SK-N-SH treated with all-trans-retinoic acid at 6 μM for 48 hours (cell line): ENCODE measurements around the gene PNMT.

Experiments
- ATAC-seq: fragments of 200-7000 bp; cut with Tn5 transposase; 3 replicates; pipeline ENCODE4 v1.9.1; 2020; ENCODE audit warnings: mild to moderate bottlenecking, moderate library complexity
- ARNTL ChIP-seq: fragments of 450-650 bp; formaldehyde crosslinking; IDR thresholded peaks from 2 replicates; pipeline ENCODE4 v1.5.0; 2020; ENCODE audit warnings: low read depth, mild to moderate bottlenecking, moderate library complexity, borderline replicate concordance
- BACH2 ChIP-seq: fragments of 250-450 bp; sonication (Bioruptor Pico); IDR thresholded peaks from 2 replicates; pipeline ENCODE4 v1.9.0; 2021; ENCODE audit warnings: mild to moderate bottlenecking, borderline replicate concordance
- CSDC2 ChIP-seq: fragments of 250-450 bp; sonication (Bioruptor Pico); IDR thresholded peaks from 2 replicates; pipeline ENCODE4 v1.5.0; 2020; ENCODE audit warnings: mild to moderate bottlenecking, moderate library complexity
- ESRRG ChIP-seq: fragments of 250-450 bp; sonication (Bioruptor Pico); IDR thresholded peaks from 2 replicates; pipeline ENCODE4 v1.6.1; 2021; ENCODE audit warnings: mild to moderate bottlenecking
- GLIS3 ChIP-seq: fragments of 250-450 bp; sonication (Bioruptor Pico); IDR thresholded peaks from 2 replicates; pipeline ENCODE4 v1.5.0; 2020; ENCODE audit warnings: mild to moderate bottlenecking, moderate library complexity
- ISL1 ChIP-seq: fragments of 250-450 bp; sonication (Bioruptor Pico); IDR thresholded peaks from 2 replicates; pipeline ENCODE4 v2.1.2; 2022; ENCODE audit warnings: mild to moderate bottlenecking, moderate library complexity
- OSR1 ChIP-seq: fragments of 250-450 bp; sonication (Bioruptor Pico); IDR thresholded peaks from 2 replicates; pipeline ENCODE4 v1.8.0; 2022; ENCODE audit warnings: moderate library complexity, mild to moderate bottlenecking, inconsistent platforms
- PPARA ChIP-seq: fragments of 250-450 bp; sonication (Bioruptor Pico); IDR thresholded peaks from 2 replicates; pipeline ENCODE4 v1.5.0; 2020; ENCODE audit warnings: mild to moderate bottlenecking, borderline replicate concordance
- RARB ChIP-seq: fragments of 250-450 bp; sonication (Bioruptor Pico); IDR thresholded peaks from 2 replicates; pipeline ENCODE4 v1.8.0; 2021; ENCODE audit warnings: mild to moderate bottlenecking, moderate library complexity
- SNAI2 ChIP-seq: fragments of 250-450 bp; sonication (Bioruptor Pico); IDR thresholded peaks from 2 replicates; pipeline ENCODE4 v1.5.0; 2020; ENCODE audit warnings: mild to moderate bottlenecking, moderate library complexity
- TCF4 ChIP-seq: fragments of 250-450 bp; sonication (Bioruptor Pico); IDR thresholded peaks from 2 replicates; pipeline ENCODE4 v1.8.0; 2021; ENCODE audit warnings: mild to moderate bottlenecking, moderate library complexity, borderline replicate concordance
- TOX ChIP-seq: fragments of 250-450 bp; sonication (Bioruptor Pico); IDR thresholded peaks from 2 replicates; pipeline ENCODE4 v1.8.0; 2021; ENCODE audit warnings: mild to moderate bottlenecking, moderate library complexity, borderline replicate concordance
- TSHZ2 ChIP-seq: fragments of 250-450 bp; sonication (Bioruptor Pico); IDR thresholded peaks from 2 replicates; pipeline ENCODE4 v1.5.0; 2020; ENCODE audit warnings: mild to moderate bottlenecking, moderate library complexity
- ZC3H10 ChIP-seq: fragments of 250-450 bp; sonication (Bioruptor Pico); IDR thresholded peaks from 2 replicates; pipeline ENCODE4 v1.5.1; 2021; ENCODE audit warnings: mild to moderate bottlenecking, moderate library complexity
- ZFP3 ChIP-seq: fragments of 250-450 bp; sonication (Bioruptor Pico); IDR thresholded peaks from 2 replicates; pipeline ENCODE4 v1.5.0; 2020; ENCODE audit warnings: mild to moderate bottlenecking, moderate library complexity
- ZFP30 ChIP-seq: fragments of 450-650 bp; formaldehyde crosslinking; IDR thresholded peaks from 2 replicates; pipeline ENCODE4 v1.5.0; 2022; ENCODE audit warnings: mild to moderate bottlenecking, moderate library complexity
- ZNF565 ChIP-seq: fragments of 450-650 bp; formaldehyde crosslinking; conservative IDR thresholded peaks from 2 replicates; pipeline ENCODE4 v1.5.0; 2020; ENCODE audit warnings: low read depth, mild to moderate bottlenecking, moderate library complexity
- ZNF70 ChIP-seq: fragments of 450-650 bp; formaldehyde crosslinking; IDR thresholded peaks from 2 replicates; pipeline ENCODE4 v1.5.0; 2020; ENCODE audit warnings: mild to moderate bottlenecking, moderate library complexity
- ZNF8 ChIP-seq: fragments of 450-650 bp; formaldehyde crosslinking; IDR thresholded peaks from 2 replicates; pipeline ENCODE4 v1.5.0; 2020; ENCODE audit warnings: mild to moderate bottlenecking, moderate library complexity
- TF ChIP-seq, protein P1 (sequence below): fragments of 250-450 bp; sonication (Bioruptor Pico); IDR thresholded peaks from 2 replicates; pipeline ENCODE4 v1.8.0; 2021; ENCODE audit warnings: low read depth, mild to moderate bottlenecking, moderate library complexity, borderline replicate concordance
- TF ChIP-seq, protein P2 (sequence below): fragments of 250-450 bp; sonication (Bioruptor Pico); IDR thresholded peaks from 2 replicates; pipeline ENCODE4 v1.5.1; 2021; ENCODE audit warnings: mild to moderate bottlenecking, moderate library complexity

The PNMT gene

GRCh38 chr17:39629494-39629880, 38.8 kb upstream of the PNMT start:
- no peak for ATAC-seq
- no peak for TF ChIP-seq RARB
- TF ChIP-seq TSHZ2 = no peak
- TF ChIP-seq GLIS3 (CRISPR knock-in tag) = no peak
- no peak for TF ChIP-seq PPARA (CRISPR knock-in tag)
- no peak for TF ChIP-seq ZC3H10 (CRISPR knock-in tag)
- no peak for TF ChIP-seq ZFP30
- no peak for TF ChIP-seq BACH2 (CRISPR knock-in tag)
- no peak for TF ChIP-seq ISL1
- no peak for TF ChIP-seq CSDC2 (CRISPR knock-in tag)
- TF ChIP-seq OSR1 (CRISPR knock-in tag) = no peak
- TF ChIP-seq, protein P1, sequence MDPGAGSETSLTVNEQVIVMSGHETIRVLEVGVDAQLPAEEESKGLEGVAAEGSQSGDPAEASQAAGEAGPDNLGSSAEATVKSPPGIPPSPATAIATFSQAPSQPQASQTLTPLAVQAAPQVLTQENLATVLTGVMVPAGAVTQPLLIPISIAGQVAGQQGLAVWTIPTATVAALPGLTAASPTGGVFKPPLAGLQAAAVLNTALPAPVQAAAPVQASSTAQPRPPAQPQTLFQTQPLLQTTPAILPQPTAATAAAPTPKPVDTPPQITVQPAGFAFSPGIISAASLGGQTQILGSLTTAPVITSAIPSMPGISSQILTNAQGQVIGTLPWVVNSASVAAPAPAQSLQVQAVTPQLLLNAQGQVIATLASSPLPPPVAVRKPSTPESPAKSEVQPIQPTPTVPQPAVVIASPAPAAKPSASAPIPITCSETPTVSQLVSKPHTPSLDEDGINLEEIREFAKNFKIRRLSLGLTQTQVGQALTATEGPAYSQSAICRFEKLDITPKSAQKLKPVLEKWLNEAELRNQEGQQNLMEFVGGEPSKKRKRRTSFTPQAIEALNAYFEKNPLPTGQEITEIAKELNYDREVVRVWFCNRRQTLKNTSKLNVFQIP (CRISPR knock-in tag) = no peak
- TF ChIP-seq, protein P2, sequence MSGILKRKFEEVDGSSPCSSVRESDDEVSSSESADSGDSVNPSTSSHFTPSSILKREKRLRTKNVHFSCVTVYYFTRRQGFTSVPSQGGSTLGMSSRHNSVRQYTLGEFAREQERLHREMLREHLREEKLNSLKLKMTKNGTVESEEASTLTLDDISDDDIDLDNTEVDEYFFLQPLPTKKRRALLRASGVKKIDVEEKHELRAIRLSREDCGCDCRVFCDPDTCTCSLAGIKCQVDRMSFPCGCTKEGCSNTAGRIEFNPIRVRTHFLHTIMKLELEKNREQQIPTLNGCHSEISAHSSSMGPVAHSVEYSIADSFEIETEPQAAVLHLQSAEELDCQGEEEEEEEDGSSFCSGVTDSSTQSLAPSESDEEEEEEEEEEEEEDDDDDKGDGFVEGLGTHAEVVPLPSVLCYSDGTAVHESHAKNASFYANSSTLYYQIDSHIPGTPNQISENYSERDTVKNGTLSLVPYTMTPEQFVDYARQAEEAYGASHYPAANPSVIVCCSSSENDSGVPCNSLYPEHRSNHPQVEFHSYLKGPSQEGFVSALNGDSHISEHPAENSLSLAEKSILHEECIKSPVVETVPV (CRISPR knock-in tag) = no peak
- TF ChIP-seq ESRRG (CRISPR knock-in tag) = no peak
- TF ChIP-seq ZNF565 (CRISPR knock-in tag) = no peak
- TF ChIP-seq TOX (CRISPR knock-in tag) = no peak
- TF ChIP-seq TCF4 (CRISPR knock-in tag) = no peak
- no peak for TF ChIP-seq SNAI2
- TF ChIP-seq ARNTL (CRISPR knock-in tag) = no peak

GRCh38 chr17:39629898-39630297, 38.4 kb upstream of the PNMT start:
- no peak for ATAC-seq
- no peak for TF ChIP-seq TSHZ2
- TF ChIP-seq ZC3H10 (CRISPR knock-in tag) = no peak
- no peak for TF ChIP-seq TOX (CRISPR knock-in tag)
- no peak for TF ChIP-seq ZNF70 (CRISPR knock-in tag)
- TF ChIP-seq, protein P2 (CRISPR knock-in tag) = no peak
- TF ChIP-seq, protein P1 (CRISPR knock-in tag) = no peak
- no peak for TF ChIP-seq ZFP30
- TF ChIP-seq PPARA (CRISPR knock-in tag) = no peak
- TF ChIP-seq ZFP3 = no peak
- TF ChIP-seq ZNF8 (CRISPR knock-in tag) = no peak
- TF ChIP-seq ARNTL (CRISPR knock-in tag) = no peak
- TF ChIP-seq ESRRG (CRISPR knock-in tag) = no peak
- no peak for TF ChIP-seq CSDC2 (CRISPR knock-in tag)
- TF ChIP-seq OSR1 (CRISPR knock-in tag) = no peak
